Measurements from ENCODE around the gene FDXACB1.

DNA sequence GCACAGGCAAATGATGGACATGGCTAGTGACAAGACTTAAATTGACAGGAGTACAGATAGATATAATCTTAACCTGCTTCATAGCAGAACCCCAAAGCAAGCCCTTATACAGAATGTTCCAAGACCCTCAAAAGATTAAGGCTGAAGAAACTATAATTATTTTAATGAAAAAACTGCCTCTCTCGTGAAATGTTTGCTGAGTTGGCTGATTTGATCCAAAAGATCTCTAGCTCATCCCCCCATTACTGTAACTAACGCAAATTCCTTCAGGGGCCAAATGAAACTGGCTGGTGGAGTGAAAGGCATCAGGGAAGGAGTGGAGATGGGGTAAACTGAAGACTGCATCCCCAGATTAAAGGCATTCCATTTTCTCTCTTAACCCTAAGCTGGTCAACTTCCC is 26.9 kb downstream of the FDXACB1 start:
- TF ChIP-seq POLR2AphosphoS5 (IDR thresholded peaks at IDR 0.05; ENCODE audit: insufficient read depth, low read depth, low read length) (no peak), EZH2 (IDR thresholded peaks at IDR 0.05; ENCODE audit: borderline replicate concordance, low read depth, low read length, severe bottlenecking) (no peak), JUN (IDR thresholded peaks at IDR 0.05; ENCODE audit: borderline replicate concordance, insufficient read depth, insufficient read length, low read depth) (no peak)
- TF ChIP-seq, protein P1, sequence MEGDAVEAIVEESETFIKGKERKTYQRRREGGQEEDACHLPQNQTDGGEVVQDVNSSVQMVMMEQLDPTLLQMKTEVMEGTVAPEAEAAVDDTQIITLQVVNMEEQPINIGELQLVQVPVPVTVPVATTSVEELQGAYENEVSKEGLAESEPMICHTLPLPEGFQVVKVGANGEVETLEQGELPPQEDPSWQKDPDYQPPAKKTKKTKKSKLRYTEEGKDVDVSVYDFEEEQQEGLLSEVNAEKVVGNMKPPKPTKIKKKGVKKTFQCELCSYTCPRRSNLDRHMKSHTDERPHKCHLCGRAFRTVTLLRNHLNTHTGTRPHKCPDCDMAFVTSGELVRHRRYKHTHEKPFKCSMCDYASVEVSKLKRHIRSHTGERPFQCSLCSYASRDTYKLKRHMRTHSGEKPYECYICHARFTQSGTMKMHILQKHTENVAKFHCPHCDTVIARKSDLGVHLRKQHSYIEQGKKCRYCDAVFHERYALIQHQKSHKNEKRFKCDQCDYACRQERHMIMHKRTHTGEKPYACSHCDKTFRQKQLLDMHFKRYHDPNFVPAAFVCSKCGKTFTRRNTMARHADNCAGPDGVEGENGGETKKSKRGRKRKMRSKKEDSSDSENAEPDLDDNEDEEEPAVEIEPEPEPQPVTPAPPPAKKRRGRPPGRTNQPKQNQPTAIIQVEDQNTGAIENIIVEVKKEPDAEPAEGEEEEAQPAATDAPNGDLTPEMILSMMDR (IDR thresholded peaks at IDR 0.05; ENCODE audit: extremely low read depth in 1 of 2, insufficient read depth in 1 of 2, low read depth in 1 of 2, low read length in 2 of 2): no peak
- TF ChIP-seq, protein P2, sequence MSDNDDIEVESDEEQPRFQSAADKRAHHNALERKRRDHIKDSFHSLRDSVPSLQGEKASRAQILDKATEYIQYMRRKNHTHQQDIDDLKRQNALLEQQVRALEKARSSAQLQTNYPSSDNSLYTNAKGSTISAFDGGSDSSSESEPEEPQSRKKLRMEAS (IDR thresholded peaks at IDR 0.05; ENCODE audit: insufficient read depth, insufficient read length): no peak

All from endothelial cell of umbilical vein (primary cell).